Left ventricle myocardium superior (tissue), 1 donor: ENCODE data around the gene SIPA1L2. TPM values are rescaled to one million over a fixed set of nuclear protein-coding genes. Genes with fewer than 3 reads are reported as not detected.

Experiments used
- ATAC-seq: fragments of 200-7000 bp; cut with Tn5 transposase; one replicate; pipeline ENCODE4 v1.9.1; 2020; ENCODE audit warnings: mild to moderate bottlenecking, moderate library complexity
- DNase-seq: peaks from one replicate; pipeline ENCODE4 v3.0.0-alpha.2; 2020
- intact Hi-C: fragments of 100-400 bp; cut with micrococcal nuclease; formaldehyde crosslinking; loops from one replicate; pipeline ENCODE4 v1.11.0; 2022
- total RNA-seq: library from RNA; stranded (reverse); fragmentation: NEBNext Ultra II Directional; extraction: Animal tissue kit (Norgen Biotek cat#: 25700); gene quantifications from one replicate; pipeline ENCODE4 v1.2.1, GENCODE V29; 2021
- donor health status: DM: no; HTN: yes; CAD: no; lungs with severe emphysema.

The SIPA1L2 gene
- total RNA-seq, 1 donor from 2014 or later: 127 TPM

DNA sequence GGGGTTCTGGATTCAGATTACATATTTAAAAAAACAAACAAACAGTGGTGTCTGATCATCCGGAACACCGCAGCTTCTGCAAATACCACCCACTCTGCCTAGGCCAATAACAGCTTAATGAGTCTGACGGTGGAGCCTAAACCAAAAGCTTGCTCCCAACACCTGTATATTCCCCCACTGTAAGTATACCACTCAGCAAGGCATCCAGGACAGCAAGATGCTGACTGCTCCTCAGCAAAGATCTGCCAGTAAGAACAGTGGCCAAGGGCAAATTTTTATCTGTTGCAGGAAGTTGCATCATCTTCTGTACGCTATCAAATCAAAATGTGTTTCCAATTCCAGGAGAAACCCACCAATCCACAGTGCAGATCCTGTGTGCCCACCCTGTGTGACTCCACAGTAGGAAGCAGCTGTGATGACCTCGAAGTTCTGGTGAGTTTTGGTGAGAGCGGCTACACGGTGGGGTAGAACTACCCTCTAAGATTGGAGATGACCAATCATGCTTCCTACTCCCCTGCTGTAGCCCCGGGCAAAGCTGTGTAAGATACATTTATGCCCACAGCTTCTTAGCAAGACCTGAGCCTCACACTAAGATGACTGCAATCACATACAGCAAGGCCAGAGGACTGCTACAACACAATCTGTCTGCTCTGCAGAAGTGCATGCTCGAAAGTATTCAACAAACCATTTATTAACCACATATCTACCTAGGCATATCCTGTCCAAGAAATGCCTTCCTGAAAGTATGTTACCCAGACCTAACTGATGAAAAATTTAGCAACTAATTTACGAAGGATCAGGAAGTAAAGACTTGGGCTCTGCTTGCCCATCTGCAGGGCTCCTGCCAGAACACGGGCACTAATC lies 30.5 kb downstream of the SIPA1L2 start:
- DNase-seq (no peak), ATAC-seq (no peak)
- intact Hi-C loops: loop anchor here (10.0 kb wide), 1 partner anchor 735 kb away; no protein-coding TSS in a partner anchor

DNA sequence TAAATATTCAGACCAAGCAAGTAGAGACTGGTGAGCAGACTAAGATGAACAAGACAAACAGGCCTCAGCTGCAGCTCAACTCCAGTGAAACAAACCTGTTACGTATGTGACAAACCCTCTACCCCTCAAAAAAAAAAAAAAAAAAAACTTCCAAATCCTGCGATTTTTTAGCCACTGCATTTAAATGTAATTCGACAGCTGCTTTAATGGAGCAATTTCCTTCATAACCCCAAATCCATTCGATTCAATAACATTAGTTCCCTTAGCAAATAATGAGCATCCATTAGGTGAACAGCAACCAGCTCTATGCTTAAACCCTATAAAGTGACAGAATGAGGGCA lies 31.1 kb downstream of the SIPA1L2 start:
- no peak for DNase-seq
- intact Hi-C loops: no loop called here
- no peak for ATAC-seq

DNA sequence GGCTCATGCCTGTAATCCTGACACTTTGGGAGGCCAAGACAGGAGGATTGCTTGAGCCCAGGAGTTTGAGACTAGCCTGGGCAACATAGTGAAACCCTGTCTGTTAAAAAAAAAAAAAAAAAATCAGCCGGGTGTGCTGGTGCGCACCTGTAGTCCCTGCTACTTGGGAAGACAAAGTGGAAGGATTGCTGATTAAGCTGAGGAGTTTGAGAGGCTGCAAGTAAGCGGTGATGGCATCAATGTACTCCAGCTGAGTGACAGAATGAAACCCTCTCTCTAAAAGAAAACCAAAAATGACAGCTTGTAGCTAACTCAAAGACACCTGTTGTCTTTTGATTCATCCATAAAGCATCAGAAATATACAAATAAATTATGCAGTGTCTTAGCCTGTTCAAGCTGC lies 31.8 kb downstream of the SIPA1L2 start:
- intact Hi-C loops: no loop called here
- ATAC-seq (no peak), DNase-seq (no peak)

DNA sequence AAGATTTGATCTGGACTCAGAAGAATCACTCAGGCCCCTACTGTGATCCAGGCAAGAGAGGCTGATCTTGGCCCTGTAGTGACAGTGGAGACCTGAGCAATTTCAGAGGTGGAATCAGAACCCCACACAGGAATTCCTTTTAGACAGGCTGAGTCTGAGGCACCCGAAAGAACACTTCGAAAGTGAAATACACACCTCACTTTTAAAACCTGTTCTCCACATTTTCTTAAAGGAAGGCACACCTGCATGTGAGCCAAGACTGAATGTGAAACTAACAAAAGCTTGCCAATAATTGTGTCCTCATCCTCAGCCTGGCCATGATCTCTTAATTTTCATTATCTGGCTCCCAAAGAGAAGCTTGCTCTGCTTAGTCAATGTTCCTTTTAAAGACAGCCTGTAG lies 32.2 kb downstream of the SIPA1L2 start:
- intact Hi-C loops: no loop called here
- no peak for DNase-seq
- no peak for ATAC-seq

DNA sequence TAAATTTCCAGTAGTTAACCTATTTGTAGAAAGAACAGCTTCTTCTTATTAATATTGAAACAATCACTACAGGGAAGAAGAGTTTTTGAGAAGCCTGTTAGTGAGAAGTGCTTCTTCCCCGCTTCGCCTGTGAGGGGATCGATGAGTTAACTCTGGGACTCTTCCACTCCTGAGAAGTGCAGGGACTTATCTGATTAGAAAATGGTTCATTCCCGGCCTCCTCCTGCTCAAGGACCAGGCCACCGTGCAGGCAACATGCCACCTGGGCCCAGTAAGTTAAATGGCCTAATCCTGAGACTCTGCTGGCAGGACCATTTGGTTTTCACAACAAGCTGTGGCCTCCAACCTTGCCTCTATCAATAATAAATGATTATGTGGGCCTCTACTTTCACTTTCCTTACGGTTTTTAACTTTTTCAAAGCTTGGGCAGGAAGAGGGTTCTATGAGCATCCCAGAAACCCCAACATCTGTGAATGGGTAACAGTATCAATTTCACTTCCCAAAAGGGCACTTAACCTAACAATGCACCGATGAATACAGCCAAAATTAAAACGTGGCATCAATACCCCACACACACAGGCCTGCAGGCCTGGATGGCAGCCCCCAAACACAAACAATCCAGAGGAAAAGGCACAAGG lies 33.1 kb downstream of the SIPA1L2 start:
- no peak for ATAC-seq
- intact Hi-C loops: no loop called here
- no peak for DNase-seq

DNA sequence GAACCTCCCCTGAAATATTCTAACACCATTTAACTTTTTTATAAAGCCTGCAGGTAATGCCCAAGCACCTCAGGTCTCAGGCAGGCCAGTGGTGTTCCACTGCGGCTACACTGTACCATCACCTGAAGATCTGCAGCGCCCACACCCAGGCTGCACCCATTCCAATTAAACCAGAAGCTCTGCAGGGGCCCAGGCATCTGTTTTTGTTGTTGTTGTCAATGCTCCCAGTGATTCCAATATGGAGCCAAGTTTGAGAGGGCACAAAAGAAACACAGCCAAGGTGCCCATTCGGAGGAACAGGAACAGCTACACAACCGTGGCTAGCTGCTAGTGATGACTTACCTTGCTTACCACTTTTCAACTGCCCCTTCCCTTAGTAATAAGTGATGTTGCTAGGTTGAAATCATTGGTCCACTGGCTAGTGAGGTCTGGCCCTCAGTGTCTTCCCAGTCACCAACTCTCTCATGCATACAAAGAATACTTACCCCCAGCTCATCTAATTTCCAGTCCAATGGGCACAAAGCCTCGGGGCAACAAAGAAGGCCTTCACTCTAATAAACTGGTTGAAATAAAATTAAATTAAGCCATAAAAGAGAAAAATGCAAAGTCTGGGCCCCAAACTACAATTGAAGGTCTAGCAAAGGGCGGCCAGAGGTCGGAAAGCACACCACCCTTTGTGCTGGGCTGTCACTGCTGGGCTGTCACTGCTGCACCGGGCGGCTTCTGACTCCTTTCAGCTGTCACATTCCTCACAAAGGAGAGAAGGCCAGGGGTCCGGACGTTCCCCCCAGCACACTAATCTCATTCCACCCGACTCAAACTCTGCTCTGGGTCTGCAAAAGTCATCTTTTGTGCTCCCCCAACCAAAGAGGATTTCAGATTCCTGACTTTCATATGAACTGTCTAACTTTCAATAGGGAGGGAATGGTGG lies 34.9 kb downstream of the SIPA1L2 start:
- ATAC-seq (peak; percentile 70), DNase-seq (peak; percentile 61)
- intact Hi-C loops: no loop called here

DNA sequence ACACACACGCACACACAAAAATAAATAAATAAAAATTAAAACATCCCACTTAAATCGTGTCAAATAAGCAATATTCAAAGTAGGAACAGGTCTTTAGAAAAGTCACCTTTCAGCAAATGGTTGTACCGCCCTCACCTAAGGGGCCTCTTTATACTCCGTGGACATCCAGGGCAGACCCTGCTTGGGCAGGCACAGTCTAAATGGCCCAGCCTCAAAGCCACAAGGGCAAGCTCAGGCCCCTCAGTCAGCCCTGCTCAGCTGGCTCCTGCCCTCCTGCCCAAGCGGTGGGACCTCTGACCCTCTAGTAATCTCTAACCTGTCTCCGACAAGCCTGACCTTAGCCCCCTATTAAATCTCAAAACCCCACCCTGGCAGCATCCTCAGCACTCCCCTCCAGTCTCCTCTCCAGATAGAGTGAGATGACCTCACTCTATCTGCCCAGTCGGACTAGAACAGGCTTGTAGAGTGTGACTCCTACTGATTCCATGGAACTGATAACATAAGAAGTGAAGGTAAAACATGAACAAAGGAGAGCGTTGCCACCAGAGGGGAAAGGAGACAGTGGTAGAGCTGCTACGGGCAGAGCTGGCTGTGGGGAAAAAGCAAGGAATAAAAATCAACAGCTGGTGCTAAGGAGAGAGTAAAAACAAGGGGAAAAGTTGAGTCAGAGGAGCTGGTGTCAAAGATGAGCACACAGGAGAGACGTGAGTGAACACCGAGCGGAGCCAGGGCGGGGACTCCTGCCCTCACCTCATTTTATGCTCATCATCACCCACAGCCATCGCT lies 36.0 kb downstream of the SIPA1L2 start:
- ATAC-seq (peak; percentile 28), DNase-seq (no peak)
- intact Hi-C loops: no loop called here

DNA sequence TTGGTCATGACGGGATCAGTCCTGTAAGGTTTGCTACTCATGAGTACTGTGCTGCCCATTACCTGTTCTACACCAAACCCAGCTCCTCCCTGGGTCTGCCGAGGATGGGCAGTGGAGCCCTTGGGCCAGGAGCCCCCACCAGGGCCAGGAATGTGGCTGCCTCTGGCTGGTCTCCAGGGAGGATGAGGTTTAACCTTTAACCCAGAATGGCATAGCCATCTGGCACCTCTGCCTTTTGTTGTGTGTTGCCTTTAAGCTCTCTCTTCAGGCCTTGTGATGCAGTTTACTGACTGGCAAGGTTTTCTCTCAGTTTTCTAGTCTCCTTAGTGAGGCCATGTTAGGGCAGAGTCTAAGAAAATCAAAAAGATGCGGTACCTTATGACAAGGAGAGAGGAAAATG lies 38.6 kb downstream of the SIPA1L2 start:
- intact Hi-C loops: no loop called here
- ATAC-seq (no peak), DNase-seq (no peak)

DNA sequence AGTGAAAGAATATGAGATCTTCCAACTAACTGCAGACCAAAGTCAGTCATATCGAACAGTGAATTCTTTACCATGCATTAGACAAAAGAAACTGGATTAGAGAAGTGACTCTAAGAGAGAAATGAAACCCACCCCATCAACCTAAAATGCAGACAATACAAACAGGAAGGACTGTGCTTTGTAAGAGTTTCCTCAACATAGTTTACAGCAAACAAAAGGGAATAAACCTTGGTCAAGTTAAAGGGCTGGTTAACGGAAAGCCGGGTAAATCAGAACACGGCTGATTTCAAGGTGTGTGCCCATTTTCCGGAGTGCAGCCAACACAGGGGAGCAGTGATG lies 39.2 kb downstream of the SIPA1L2 start:
- ATAC-seq (no peak), DNase-seq (no peak)
- intact Hi-C loops: no loop called here

DNA sequence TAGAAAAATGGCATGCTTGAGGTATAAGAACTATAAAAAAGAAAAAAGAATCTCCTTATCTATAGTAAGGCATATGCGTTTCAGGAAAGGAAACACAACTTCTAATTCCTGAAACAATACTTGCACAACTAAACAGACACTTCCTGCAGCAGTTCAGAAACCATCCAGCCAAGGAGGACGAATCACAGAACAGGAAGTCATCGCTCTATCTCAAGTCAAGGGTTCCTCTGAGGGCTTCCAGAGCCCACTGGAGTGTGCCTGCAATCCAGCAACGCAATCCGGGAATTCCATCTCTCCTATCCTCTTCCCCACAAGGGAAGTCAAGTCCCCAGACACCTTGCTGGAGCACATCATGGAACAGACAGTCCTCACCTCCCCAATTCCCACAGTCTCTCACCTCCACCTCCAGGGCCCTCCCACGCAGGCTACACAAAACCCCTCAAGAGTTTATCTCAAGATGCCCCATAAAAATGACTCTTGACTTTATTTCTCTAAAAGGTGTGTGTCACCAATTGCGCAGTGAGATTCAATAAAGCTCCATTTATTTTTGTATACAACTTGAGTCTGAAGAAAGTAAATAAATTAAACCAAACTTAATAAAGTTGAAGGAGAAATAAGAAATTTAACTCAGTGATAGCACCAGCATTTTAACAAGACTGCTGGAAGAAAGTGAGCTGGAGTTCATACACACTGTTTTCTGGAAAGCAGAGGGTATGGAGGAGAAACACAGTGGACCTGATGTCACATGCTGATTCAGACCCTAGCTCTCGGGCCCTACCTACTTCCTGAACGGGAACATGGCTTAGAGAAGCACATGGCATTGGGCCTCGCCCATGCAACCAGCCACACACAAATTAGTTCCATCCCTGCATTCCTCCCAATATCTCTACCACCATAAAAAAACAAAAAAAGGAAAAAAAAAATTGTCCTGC lies 39.9 kb downstream of the SIPA1L2 start:
- ATAC-seq (peak; percentile 48), DNase-seq (peak; percentile 38)
- intact Hi-C loops: no loop called here

DNA sequence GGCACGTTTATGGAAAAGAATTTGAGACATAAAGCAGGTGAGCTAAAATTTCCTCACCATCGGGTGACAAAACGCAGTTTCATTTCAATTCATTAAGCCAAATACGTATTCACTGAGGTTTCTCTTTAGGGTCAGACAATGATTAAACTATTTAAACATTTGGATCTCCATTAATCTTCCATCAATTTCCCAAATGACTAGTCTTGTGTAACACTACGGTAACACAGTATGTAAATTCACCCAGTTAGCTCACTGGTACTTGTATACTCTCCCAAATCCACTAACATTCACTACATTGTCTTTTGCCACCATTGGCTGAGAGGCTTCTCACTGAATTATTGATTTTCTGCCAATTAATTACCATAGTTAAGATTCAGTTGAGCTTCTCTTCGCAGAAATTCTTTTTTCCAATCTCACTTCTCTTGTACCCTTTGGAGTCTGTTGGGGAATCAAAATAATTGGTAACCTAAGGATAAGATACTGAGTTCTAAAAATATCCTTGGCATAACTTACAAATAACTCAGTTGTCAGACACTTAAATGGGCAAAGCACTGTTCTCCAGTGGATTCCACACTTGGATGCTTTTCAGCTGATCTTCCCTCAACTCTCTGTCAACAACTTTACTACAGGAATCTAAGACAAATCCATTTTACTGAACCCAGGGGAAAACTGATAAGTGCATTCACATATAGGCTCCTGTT lies 40.7 kb downstream of the SIPA1L2 start:
- DNase-seq: no peak
- peak; percentile 20 for ATAC-seq
- intact Hi-C loops: no loop called here

DNA sequence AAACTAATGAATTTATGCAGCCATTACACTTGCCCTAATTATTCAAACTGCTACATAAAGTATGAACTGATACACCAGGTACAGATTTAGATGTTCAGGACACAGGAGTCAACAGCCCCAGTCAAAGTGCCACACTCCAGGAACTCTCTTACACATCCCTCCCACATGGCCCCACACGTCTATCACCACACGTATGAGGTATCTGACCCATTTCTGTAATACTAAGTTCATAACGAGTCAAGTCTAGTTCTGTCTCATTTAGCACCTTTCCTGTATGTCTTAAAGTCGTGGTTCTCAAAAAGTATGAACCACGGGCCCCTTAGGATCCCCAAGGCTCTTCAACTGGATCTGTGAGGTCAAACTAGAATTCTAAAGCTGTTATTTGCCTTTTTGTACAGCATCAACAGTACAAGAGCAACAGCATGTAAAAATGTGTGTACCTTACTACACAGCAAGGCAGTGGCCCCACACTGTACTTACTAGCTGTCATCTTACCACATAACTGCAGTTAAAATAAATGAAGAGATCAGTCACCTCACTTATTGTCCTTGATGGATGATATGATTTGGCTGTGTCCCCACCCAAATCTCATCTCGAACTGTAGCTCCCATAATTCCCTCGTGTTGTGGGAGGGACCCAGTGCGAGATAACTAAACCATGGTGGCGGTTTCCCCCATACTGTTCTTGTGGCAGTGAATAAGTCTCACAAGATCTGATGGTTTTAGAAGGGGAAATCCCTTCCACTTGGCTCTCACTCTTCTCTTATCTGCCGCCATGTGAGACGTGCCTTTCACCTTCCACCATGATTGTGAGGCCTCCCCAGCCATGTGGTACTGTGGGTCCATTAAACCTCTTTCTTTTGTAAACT lies 42.6 kb downstream of the SIPA1L2 start:
- ATAC-seq (no peak), DNase-seq (no peak)
- intact Hi-C loops: no loop called here

DNA sequence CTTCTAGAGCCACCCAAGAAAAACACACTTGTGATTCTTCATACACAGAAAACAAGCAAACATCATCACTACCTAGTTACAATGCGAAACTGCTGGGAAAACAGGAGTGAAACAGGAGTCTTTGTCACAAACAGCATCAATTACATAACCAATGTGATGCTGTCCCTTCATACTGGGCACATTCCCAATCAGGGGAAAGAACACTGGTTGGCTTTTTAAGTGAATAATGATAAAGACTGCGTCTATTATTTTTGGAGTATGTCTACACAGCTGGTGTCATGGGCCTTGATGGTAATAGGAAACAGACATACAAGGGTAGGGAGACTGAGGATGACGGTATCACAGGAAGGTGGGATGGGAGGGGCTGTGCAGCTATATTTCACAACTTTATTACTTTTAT lies 43.3 kb downstream of the SIPA1L2 start:
- intact Hi-C loops: no loop called here
- peak; percentile 53 for ATAC-seq

DNA sequence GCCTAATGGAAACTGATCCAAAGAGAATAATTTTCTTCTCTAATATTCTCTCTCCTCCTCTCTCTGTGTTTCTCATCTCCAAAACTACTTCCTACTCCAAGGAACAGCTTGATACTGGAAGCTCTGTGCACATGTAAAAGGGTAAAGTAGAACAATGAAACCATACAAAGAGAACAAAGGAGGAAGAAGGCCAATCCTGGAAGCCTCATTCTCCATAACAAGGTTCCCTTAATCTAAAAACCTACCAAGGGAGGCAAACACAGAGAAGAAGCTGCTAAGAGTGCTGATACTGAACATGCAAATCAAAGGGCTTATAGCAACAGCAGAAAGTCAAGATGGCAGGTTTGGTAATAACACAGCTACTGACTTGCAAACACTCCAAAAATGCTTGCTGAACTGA lies 44.4 kb downstream of the SIPA1L2 start:
- DNase-seq (no peak), ATAC-seq (no peak)
- intact Hi-C loops: no loop called here

More for the DNA sequence above, 43.3 kb downstream of the SIPA1L2 start:
- DNase-seq: no peak

DNA sequence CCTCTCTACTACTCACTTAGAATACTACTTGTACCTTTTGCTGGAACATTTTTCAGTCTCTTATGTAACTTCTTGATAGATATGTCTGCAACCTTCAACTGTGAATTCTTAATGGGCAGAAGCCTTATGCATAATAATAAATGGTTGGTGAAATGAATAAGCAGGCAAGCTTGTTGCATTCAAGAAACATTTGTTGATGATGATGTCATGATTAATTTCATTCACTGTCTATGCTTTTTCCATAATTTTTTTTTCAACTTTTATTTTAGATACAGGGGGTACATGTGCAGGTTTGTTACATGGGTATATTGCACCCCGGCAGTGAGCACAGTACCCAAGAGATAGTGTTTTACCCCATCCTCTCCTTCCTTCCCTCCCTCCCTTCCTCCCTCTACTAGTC lies 48.0 kb downstream of the SIPA1L2 start:
- intact Hi-C loops: no loop called here
- ATAC-seq (no peak), DNase-seq (no peak)
